ENCODE data around the gene ZFC3H1. TPM values are rescaled to one million over a fixed set of nuclear protein-coding genes. Genes with fewer than 3 reads are reported as not detected.

The ZFC3H1 gene
- total RNA-seq, 6 experiments from 2014 or later = 23.4 to 32.5 (median 30.5) TPM

GRCh38 chr12:71621938-71622337 is 41.7 kb downstream of the ZFC3H1 start:
- no peak for TF ChIP-seq CTCF (IDR thresholded peaks at IDR 0.05)
- Mint-ChIP-seq H3K27ac (no peak overlapping the region), H3K4me3 (no peak overlapping the region), H3K4me1 (ENCODE audit: low read depth) (peaks cover 9% of the 10 kb centered on the region), H3K36me3 (ENCODE audit: low read depth) (peaks cover 62% of the 10 kb centered on the region), H3K27me3 (ENCODE audit: insufficient read depth) (no peaks in the 10 kb centered on the region; the same call in 1 of the 2 replicates), H3K9me3 (no peaks in the 10 kb centered on the region)
- no peak for DNase-seq

GRCh38 chr12:71610031-71610795 is 53.4 kb downstream of the ZFC3H1 start:
- H3K27me3 Mint-ChIP-seq (ENCODE audit: insufficient read depth) = no peaks in the 10 kb centered on the region; the same call in 1 of the 2 replicates
- no peak overlapping the region for H3K4me3 Mint-ChIP-seq
- peaks cover 6% of the 10 kb centered on the region for H3K4me1 Mint-ChIP-seq (ENCODE audit: low read depth)
- no peak for TF ChIP-seq CTCF (IDR thresholded peaks at IDR 0.05)
- H3K9me3 Mint-ChIP-seq = no peaks in the 10 kb centered on the region
- H3K27ac Mint-ChIP-seq = no peak overlapping the region
- DNase-seq = no peak
- peaks cover 61% of the 10 kb centered on the region for H3K36me3 Mint-ChIP-seq (ENCODE audit: low read depth)

- DNase-seq = no peak
- Mint-ChIP-seq H3K9me3 (no peaks in the 10 kb centered on the region), H3K4me3 (no peak overlapping the region), H3K27ac (no peak overlapping the region), H3K4me1 (ENCODE audit: low read depth) (no peaks in the 10 kb centered on the region), H3K27me3 (ENCODE audit: insufficient read depth) (no peaks in the 10 kb centered on the region; the same call in 1 of the 2 replicates), H3K36me3 (ENCODE audit: low read depth) (peaks cover 52% of the 10 kb centered on the region)
- no peak for TF ChIP-seq CTCF (IDR thresholded peaks at IDR 0.05)
Measured at GRCh38 chr12:71607494-71608330, 55.9 kb downstream of the ZFC3H1 start.

GRCh38 chr12:71605039-71605438 is 58.6 kb downstream of the ZFC3H1 start:
- no peak for DNase-seq
- Mint-ChIP-seq H3K36me3 (ENCODE audit: low read depth) (peaks cover 40% of the 10 kb centered on the region), H3K9me3 (no peaks in the 10 kb centered on the region), H3K4me3 (no peak overlapping the region), H3K4me1 (ENCODE audit: low read depth) (peaks cover 9% of the 10 kb centered on the region), H3K27ac (no peak overlapping the region), H3K27me3 (ENCODE audit: insufficient read depth) (peaks cover 3% of the 10 kb centered on the region)
- no peak for TF ChIP-seq CTCF (IDR thresholded peaks at IDR 0.05)

GRCh38 chr12:71602761-71603577 is 60.7 kb downstream of the ZFC3H1 start:
- Mint-ChIP-seq H3K27ac (no peak overlapping the region), H3K36me3 (ENCODE audit: low read depth) (peaks cover 29% of the 10 kb centered on the region), H3K4me1 (ENCODE audit: low read depth) (peaks cover 9% of the 10 kb centered on the region), H3K27me3 (ENCODE audit: insufficient read depth) (peaks cover 7% of the 10 kb centered on the region), H3K9me3 (no peaks in the 10 kb centered on the region), H3K4me3 (no peak overlapping the region)
- DNase-seq = no peak
- TF ChIP-seq CTCF (IDR thresholded peaks at IDR 0.05) = no peak

Measured in HFFc6 (cell line).